CD4-positive, alpha-beta T cell treated with Interleukin-10 for 1 hour (primary cell): ENCODE results near the gene PLA2G15.

ENCODE experiments used
- DNase-seq: peaks from one replicate; pipeline ENCODE4 v3.0.0-alpha.2; 2020

PLA2G15 gene

DNA sequence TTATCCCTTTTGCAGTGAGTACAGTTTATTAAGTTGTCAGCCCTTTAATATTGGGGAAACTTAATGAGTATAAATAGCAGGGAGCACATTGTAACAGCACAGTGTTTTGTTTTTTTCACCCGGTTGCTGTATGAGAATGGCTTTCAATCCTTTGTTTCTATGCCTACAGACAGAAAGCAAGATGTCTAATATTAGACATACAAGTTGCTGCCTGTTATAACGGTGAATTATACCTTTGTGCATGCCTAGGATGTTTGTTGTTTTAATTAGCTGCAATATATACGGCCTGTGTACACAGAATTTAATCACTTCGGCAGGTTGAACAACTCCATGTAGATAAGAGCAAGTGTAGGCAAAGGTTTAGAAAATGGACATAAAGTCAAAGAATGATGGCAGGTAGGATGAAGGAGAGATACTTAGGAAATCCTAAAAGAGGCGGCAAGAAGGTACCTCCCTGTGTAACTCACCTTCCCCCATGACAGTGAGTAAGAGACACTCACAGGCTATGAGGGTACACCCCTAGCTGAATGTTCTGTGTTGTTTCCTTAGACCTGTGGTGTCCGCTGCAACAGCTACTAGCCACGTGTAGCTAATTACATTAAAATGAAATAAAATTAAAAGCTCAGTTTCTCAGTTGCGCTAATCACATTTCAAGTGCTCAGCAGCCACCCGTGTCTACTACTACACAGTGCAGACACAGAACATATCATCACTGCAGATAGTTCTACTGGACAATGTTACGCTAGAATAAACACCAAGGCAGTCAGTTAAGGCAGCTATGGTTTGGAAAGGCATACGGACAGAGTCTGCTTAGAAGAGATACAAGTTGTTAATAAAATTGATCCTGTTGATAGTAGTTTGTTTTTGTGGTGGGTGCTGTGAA is 54.6 kb downstream of the PLA2G15 start:
- DNase-seq: no peak

DNA sequence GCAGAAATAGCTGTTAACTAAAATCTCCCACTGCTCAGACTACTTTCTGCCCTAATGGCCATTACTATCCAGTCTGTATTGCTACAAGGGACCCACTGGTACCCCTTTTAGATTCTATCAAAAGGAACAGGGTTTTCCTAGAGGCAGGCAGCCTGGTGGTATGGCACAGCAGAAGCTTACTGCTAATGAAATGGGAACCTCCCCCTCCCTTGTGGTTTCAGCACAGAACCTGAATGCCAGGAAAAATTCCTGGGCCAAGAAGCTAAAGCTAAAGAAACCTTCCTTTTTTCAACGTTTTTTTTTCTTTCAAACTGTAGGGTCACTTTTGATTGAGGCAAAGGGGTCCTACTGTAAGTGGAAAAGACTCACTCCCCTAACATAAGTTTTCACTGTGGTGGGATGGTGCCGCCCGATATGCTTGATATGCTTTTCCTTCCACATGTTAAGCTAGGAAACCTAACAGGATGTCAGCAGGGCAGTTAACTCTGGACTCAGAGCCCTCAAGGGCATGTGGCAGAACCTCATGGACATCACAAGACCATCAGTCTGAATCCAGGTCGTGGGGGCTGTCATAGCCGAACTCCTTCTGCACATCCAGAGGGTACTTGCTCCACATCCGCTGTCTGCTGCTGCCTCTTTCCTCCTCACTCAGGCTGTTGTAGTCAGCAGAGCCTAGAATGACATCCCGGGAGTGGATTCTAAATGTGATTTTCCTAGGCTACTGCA is 55.7 kb downstream of the PLA2G15 start:
- DNase-seq: no peak

DNA sequence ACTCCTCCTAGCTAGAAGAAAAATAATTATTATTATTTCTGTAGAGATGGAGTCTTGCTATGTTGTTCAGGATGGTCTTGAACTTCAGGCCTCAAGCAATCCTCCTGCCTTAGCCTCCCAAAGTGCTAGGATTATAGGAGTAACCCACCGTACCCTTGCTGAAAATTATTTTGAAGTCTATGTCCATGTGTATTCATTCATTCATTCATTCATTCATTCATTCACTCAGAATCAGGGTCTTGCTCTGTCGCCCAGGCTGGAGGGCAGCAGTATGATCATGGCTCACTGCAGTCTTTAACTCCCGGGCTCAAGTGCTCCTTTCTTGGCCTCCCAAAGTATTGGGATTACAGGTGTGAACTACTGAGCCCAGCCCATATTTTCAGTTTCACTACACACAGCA is 61.5 kb downstream of the PLA2G15 start:
- DNase-seq: no peak

DNA sequence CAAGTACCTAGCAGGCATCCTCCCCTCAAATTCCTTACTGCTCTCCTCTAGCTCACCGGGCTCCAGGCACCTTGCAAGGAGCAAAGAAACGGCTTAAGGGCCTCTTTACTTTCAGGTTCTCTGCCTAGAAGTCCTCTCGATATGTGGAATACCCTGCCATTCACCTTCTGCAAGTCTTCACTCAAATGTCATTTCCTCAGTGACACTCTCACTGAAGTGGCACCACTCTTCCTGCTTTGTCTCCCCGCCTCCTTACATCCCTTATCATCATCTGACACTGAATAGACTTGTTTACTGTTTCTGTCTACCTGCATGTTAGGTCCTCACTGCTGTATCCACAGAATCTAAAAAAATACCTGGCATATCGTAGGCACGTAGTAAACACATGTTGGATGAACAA is 64.6 kb downstream of the PLA2G15 start:
- DNase-seq: peak; percentile 24

DNA sequence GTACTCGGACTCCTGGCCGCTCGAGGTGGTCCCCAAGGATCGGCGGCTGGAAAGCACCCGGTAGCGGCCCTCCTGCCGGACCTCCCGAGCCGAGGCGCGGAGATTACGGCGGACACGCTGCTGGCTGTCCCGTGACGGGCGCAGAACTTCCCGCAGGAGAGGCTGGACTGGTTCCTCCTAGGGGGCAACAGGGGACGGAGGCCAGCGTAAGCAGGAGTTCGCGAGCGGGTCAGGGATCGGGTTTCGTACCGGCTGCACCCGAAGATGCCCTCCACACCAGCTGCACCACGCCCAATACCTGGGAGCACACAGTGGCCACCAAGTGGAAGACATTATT is 65.2 kb downstream of the PLA2G15 start:
- no peak for DNase-seq
